Caco-2 (cell line): ENCODE results near the gene KIF6. TPM values are rescaled to one million over a fixed set of nuclear protein-coding genes. Genes with fewer than 3 reads are reported as not detected.

Experiments used
- BruUV-seq: library from RNA; stranded (reverse); fragments of 400-500 nt; replicated peaks from 2 replicates; lab custom pipeline; 2021; lab: Mats Ljungman, UMichigan
- CTCF ChIA-PET: fragments of 300-600 bp; sonication (Branson Sonifier 250); formaldehyde crosslinking; loops from one replicate; lab custom pipeline; 2022; ENCODE audit warnings: antibody characterized with exemption; lab: Charles Lee
- POLR2A ChIA-PET: fragments of 300-600 bp; sonication (Branson Sonifier 250); formaldehyde crosslinking; loops from one replicate; lab custom pipeline; 2022; ENCODE audit warnings: antibody characterized with exemption; lab: Charles Lee
- DNase-seq, 2 experiments: peaks; one replicate each; pipeline versions ENCODE4 v3.0.0 to v3.0.0-alpha.2; 2020 to 2022
- H3K27me3 ChIP-seq: replicated peaks from 2 replicates; pipeline ENCODE4 v1.6.0; 2011; ENCODE audit warnings: low read length; ENCODE audit not compliant: control insufficient read depth, insufficient read depth
- H3K36me3 ChIP-seq: 2 replicates; pipeline ENCODE4 v1.5.1; 2011; ENCODE audit warnings: low read length; ENCODE audit not compliant: control insufficient read depth, insufficient read depth
- H3K4me1 ChIP-seq: fragments of 250-450 bp; sonication (Bioruptor Pico); 2 replicates; pipeline ENCODE4 v1.5.1; 2020; ENCODE audit warnings: mild to moderate bottlenecking
- H3K4me3 ChIP-seq: 2 replicates; pipeline ENCODE4 v1.5.1; 2011; ENCODE audit warnings: low read depth, mild to moderate bottlenecking, control low read depth, low read length
- H3K9me3 ChIP-seq: fragments of 250-450 bp; sonication (Bioruptor Pico); 2 replicates; pipeline ENCODE4 v1.5.1; 2020; ENCODE audit warnings: mild to moderate bottlenecking, moderate library complexity
- H3K27ac Mint-ChIP-seq: one replicate; pipeline ENCODE4 v1.8.0; 2022; ENCODE audit warnings: mixed read lengths; ENCODE audit not compliant: unreplicated experiment
- H3K27me3 Mint-ChIP-seq: one replicate; pipeline ENCODE4 v1.8.0; 2022; ENCODE audit warnings: mixed read lengths; ENCODE audit not compliant: insufficient read depth, unreplicated experiment
- H3K36me3 Mint-ChIP-seq: one replicate; pipeline ENCODE4 v1.8.0; 2022; ENCODE audit warnings: mild to moderate bottlenecking, mixed read lengths; ENCODE audit not compliant: insufficient read depth, unreplicated experiment
- H3K4me1 Mint-ChIP-seq: one replicate; pipeline ENCODE4 v1.8.0; 2022; ENCODE audit warnings: low read depth, mixed read lengths; ENCODE audit not compliant: unreplicated experiment
- H3K4me3 Mint-ChIP-seq: one replicate; pipeline ENCODE4 v1.8.0; 2022; ENCODE audit warnings: mild to moderate bottlenecking, moderate library complexity, mixed read lengths; ENCODE audit not compliant: unreplicated experiment
- H3K9me3 Mint-ChIP-seq: one replicate; pipeline ENCODE4 v1.8.0; 2022; ENCODE audit warnings: mixed read lengths; ENCODE audit not compliant: unreplicated experiment
- intact Hi-C: fragments of 100-400 bp; cut with micrococcal nuclease; formaldehyde crosslinking; loops from one replicate; pipeline ENCODE4 v1.10.0; 2022; ENCODE audit not compliant: unreplicated experiment
- total RNA-seq: library from RNA; stranded (reverse); gene quantifications from 2 replicates; pipeline ENCODE4 v1.2.3, GENCODE V29; 2022
- TF ChIP-seq, protein P1 (sequence below), 2 experiments: fragments of 200-600 bp in 1 of 2; IDR thresholded peaks; 1 replicate in 1 of 2; 2 replicates in 1 of 2; pipeline versions ENCODE4 v1.5.1 to v1.8.0; 2011 to 2022; ENCODE audit warnings: antibody characterized with exemption in 1 of 2, control low read depth in 1 of 2, inconsistent platforms in 1 of 2, low read depth in 1 of 2, low read length in 1 of 2, mild to moderate bottlenecking in 1 of 2, moderate library complexity in 1 of 2; ENCODE audit not compliant: insufficient read depth in 1 of 2, severe bottlenecking in 1 of 2, unreplicated experiment in 1 of 2

Gene KIF6
- total RNA-seq, 1 experiment from 2014 or later, result not detected

DNA sequence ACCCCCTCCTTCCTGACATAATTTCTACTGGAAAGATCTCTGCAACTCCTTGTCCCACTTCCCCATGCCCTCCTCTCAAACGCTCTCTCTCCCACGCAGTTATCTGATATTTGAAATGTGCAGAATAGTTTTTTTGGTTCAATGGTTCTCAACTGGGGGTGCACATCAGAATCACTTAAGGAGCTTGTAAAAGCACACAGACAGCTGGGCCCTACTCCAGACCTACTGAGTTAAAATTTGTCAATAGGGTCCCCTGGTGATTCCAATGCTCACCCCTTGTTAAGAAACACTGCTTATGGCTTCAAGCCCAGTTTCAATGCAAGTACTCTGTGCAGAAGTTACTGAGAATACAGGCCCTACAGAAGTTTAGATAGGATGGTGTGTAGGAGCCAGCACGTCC lies 357.5 kb downstream of the KIF6 start:
- no peak overlapping the region for H3K27ac Mint-ChIP-seq
- CTCF ChIA-PET, result no interaction called here
- H3K9me3 Mint-ChIP-seq, result no peaks in the 10 kb centered on the region
- no peak overlapping the region for H3K4me3 ChIP-seq
- TF ChIP-seq, protein P1, sequence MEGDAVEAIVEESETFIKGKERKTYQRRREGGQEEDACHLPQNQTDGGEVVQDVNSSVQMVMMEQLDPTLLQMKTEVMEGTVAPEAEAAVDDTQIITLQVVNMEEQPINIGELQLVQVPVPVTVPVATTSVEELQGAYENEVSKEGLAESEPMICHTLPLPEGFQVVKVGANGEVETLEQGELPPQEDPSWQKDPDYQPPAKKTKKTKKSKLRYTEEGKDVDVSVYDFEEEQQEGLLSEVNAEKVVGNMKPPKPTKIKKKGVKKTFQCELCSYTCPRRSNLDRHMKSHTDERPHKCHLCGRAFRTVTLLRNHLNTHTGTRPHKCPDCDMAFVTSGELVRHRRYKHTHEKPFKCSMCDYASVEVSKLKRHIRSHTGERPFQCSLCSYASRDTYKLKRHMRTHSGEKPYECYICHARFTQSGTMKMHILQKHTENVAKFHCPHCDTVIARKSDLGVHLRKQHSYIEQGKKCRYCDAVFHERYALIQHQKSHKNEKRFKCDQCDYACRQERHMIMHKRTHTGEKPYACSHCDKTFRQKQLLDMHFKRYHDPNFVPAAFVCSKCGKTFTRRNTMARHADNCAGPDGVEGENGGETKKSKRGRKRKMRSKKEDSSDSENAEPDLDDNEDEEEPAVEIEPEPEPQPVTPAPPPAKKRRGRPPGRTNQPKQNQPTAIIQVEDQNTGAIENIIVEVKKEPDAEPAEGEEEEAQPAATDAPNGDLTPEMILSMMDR (IDR thresholded peaks at IDR 0.05; ENCODE audit: insufficient read depth in 1 of 2, low read depth in 1 of 2, low read length in 1 of 2, severe bottlenecking in 1 of 2, unreplicated experiment in 1 of 2), result no peak
- H3K4me1 Mint-ChIP-seq, result no peaks in the 10 kb centered on the region
- no TSS peak for BruUV-seq
- DNase-seq, result no peak
- H3K4me1 ChIP-seq, result no peaks in the 10 kb centered on the region
- intact Hi-C loops, result no loop called here
- H3K27me3 ChIP-seq, result no peaks in the 10 kb centered on the region; the same call in none of the 2 replicates
- H3K36me3 Mint-ChIP-seq, result no peaks in the 10 kb centered on the region
- no peaks in the 10 kb centered on the region for H3K36me3 ChIP-seq
- peaks cover 22% of the 10 kb centered on the region for H3K27me3 Mint-ChIP-seq
- H3K4me3 Mint-ChIP-seq, result no peak overlapping the region
- POLR2A ChIA-PET, result no interaction called here
- no peaks in the 10 kb centered on the region for H3K9me3 ChIP-seq

DNA sequence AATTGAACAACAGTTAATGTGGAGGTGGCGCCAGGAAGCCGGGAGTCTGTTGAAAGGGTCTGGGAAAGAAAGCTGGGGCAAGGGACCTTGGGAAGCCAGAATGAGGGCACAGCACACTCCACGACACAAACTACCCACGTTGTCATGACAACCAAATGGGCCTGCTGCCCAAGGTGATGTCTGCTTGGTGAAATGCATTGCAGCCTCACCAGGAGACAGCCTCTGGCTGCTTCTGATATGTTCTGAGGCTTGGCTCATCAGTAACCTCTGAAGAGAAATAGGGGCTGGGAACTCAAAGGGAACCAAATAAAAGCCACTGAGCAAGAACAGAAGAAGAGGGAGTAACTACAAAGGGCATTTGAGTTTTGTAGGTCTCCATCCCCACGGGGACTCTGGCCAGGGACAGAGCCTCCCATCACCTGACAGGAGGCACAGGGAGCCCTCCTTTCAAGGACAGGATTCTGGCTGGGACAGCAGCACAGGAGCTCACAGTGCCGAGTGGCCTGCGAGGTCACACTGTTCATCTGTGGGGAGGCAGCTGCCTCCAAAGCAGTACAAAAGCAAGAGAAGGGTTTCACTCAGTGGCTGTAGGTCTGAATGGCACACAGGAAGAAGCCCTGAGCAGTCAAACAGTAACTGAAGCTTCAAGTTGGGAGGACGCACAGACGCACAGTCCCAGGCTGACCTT lies 358.1 kb downstream of the KIF6 start:
- no TSS peak for BruUV-seq
- DNase-seq, result no peak
- TF ChIP-seq, protein P1 (IDR thresholded peaks at IDR 0.05; ENCODE audit: insufficient read depth in 1 of 2, low read depth in 1 of 2, low read length in 1 of 2, severe bottlenecking in 1 of 2, unreplicated experiment in 1 of 2), result no peak
- H3K27me3 ChIP-seq, result no peaks in the 10 kb centered on the region; the same call in none of the 2 replicates
- no peaks in the 10 kb centered on the region for H3K9me3 ChIP-seq
- H3K4me3 ChIP-seq, result no peak overlapping the region
- H3K36me3 ChIP-seq, result no peaks in the 10 kb centered on the region
- H3K4me3 Mint-ChIP-seq, result no peak overlapping the region
- H3K27me3 Mint-ChIP-seq, result peaks cover 22% of the 10 kb centered on the region
- CTCF ChIA-PET, result no interaction called here
- no peaks in the 10 kb centered on the region for H3K4me1 ChIP-seq
- POLR2A ChIA-PET, result no interaction called here
- no peaks in the 10 kb centered on the region for H3K9me3 Mint-ChIP-seq
- no peaks in the 10 kb centered on the region for H3K36me3 Mint-ChIP-seq
- no peaks in the 10 kb centered on the region for H3K4me1 Mint-ChIP-seq
- intact Hi-C loops, result no loop called here
- H3K27ac Mint-ChIP-seq, result no peak overlapping the region

DNA sequence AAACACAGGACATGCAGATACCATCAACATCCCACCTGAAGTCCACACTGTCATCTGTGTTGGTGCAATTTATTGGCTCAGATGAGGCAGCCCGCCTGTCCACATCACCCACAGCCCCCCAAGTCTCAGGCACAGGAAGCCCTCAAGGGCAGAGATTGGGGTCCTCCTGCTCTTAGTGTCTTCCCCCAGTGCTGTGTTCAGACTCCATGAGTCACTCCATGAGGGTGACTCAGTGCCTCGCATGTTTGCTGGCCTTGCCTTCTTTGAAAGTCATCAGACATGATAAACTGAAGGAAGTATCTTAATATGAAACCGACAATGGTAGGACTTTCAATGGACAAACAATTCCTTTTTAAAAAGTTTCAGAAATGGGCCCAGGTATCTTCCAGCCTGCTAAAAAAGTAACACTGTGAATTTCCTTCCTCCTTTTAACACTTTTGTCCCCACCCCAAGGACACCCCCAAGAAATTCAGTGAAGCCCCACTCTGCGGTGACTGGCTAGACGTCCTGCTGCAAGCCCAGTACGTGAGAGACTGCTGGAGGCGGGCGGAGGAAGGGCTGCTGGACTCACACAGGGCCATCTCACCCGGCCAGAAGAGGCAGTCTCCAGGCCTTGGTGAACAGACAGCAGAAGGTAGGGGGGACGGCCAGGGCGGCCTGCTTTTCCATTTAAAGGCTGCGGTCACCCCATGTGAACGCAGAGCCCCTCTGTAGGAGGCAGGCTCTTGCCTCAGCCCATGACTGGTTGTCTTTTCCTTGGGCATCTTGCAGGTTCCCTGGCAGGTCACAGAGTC lies 359.7 kb downstream of the KIF6 start:
- no peaks in the 10 kb centered on the region for H3K4me1 ChIP-seq
- peaks cover 19% of the 10 kb centered on the region for H3K27me3 Mint-ChIP-seq
- POLR2A ChIA-PET, result no interaction called here
- no TSS peak for BruUV-seq
- no peak overlapping the region for H3K27ac Mint-ChIP-seq
- intact Hi-C loops, result no loop called here
- no peaks in the 10 kb centered on the region for H3K9me3 Mint-ChIP-seq
- H3K4me3 ChIP-seq, result no peak overlapping the region
- H3K4me1 Mint-ChIP-seq, result no peaks in the 10 kb centered on the region
- TF ChIP-seq, protein P1 (IDR thresholded peaks at IDR 0.05; ENCODE audit: insufficient read depth in 1 of 2, low read depth in 1 of 2, low read length in 1 of 2, severe bottlenecking in 1 of 2, unreplicated experiment in 1 of 2), result no peak
- H3K36me3 ChIP-seq, result no peaks in the 10 kb centered on the region
- no peaks in the 10 kb centered on the region; the same call in 1 of the 2 replicates for H3K27me3 ChIP-seq
- H3K36me3 Mint-ChIP-seq, result no peaks in the 10 kb centered on the region
- CTCF ChIA-PET, result no interaction called here
- no peaks in the 10 kb centered on the region for H3K9me3 ChIP-seq
- no peak for DNase-seq
- H3K4me3 Mint-ChIP-seq, result no peak overlapping the region
